HL-60/S4 treated with retinoic acid at 250 ng/mL for 4 days and 3 days (cell line): ENCODE measurements around the gene SNX13.
"Not testable (repeated sequence)": the region's sequence is repeated elsewhere in the genome, so short reads cannot be mapped to it uniquely, and the experiment has no call there.

Source experiments
- in situ Hi-C: fragments of 300-500 bp; cut with MboI; formaldehyde crosslinking; loops from 2 replicates; pipeline ENCODE4 v1.7.0; 2022; ENCODE audit warnings: low sequenced_read_pairs

Gene SNX13

DNA sequence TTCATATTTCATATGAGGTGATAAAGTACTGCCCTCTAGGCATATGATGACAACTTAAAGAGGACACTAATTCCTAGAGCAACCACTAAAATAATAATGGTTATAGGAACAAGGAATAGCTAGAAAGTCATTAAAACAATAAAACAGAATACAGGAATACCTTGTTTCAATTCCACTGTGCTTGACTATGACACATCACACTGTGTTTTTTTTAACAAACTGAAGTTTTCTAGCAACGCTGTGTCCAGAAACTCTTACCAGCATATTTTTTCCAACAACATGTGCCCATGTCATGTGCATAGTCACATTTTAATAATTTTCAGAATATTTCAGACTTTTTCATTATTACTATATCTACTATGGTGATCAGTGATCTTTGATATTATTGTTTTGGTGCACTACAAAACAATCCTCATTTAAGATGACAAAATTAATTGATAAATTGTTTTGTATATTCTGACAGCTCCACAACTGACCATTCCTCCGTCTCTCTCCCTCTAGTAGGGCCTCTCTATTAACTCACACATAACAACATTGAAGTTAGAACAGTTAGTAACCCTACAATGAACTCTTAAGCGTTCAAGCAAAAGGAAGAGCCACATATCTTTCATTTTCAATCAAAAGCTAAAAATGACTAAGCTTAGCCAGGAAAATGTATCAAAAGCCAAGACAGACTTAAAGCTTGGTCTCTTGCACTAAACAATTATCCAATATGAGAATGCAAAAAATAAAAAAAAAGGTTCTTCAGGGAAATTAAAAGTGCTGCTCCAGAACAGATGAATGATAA, 85.8 kb downstream of the SNX13 start:
- in situ Hi-C loops: no loop called here

DNA sequence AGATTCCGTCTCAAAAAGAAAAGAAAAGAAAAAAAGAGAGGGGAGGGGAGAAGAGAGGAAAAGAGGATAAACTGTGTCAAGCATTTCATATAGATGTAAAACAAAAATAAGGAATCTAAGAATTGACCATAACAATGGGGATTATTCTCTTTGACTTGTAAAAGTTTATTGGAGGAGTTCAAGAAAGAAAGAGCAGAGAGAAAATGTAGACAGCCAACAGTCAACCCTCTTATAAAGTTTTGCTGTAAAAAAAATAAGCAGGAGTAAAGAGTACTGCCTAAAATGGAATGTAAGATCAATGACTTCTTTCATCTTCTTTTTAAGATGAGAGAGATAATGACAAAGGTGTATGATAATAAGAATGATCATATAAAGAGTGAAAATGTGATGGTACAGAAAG, 87.9 kb downstream of the SNX13 start:
- in situ Hi-C loops: no loop called here

DNA sequence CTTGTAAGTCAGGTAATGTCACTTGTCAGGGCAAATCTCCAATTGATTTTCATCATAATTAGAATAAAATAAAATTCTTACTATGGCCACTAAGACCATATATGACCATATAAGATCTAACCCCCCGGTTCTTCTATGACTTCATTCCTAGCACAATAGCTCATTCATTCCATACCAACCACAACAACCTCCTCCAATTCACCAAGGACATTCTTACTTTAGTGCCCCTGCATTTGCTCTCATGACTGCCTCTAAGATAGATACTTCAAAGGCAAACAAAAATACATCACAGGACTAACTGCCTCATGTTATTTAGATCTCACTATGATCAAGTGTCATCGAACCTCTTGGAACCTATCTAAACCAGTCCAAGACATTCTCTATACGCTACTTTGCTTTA, 90.8 kb downstream of the SNX13 start:
- in situ Hi-C loops: no loop called here

DNA sequence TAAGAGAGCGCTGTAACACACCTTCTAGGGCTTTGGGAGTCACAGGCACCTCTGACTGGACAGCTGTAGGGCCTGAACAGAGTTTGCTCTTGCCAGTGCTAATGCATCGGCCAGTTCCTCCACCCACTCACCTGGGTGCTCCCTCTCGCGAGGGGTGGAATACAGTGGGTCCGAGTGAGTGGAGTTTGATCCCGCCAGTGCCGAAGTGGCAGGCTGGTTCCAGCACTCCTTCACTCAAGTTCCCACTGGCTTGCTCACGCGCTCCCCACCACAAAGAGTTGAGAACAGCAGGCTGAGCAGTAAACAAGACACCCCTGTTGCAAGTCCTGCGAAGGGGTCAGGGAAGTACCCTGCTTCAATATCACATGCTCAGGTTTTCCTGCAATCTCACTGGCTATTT, 91.8 kb downstream of the SNX13 start:
- in situ Hi-C loops: no loop called here

DNA sequence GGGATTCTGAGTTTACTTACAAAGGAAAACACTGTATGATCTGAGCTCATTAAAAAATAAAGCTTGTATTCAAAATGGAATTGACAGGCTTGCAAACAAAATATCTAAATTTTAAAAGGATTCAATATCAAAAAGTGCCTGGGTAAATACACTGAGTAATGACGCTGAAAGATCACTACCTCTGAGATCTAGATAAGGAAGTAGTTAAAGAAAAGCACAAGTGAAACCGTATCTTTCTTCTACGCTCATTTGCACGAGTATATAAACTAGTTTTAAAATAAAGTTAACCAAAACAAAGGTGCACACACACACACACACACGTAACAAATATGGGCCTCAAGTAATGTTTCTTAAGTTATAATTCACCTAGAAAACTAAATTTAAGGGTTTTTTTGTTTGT, 93.4 kb downstream of the SNX13 start:
- in situ Hi-C loops: no loop called here

DNA sequence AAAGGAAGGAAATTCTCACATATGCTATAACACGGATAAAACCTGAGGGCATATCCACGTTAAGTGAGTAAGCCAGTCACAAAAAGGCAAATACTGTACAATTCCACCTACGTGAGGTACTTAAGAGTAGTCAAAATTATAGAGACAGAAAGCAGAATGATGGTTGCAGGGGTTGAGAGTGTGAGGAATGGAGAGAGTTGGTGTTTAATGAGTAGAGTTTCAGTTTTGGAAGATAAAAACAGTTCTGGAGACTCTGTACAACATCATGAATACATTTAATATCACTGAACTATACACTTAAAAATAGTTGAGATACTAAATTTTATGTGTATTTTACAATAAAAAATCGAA, 95.1 kb downstream of the SNX13 start:
- in situ Hi-C loops: no loop called here

DNA sequence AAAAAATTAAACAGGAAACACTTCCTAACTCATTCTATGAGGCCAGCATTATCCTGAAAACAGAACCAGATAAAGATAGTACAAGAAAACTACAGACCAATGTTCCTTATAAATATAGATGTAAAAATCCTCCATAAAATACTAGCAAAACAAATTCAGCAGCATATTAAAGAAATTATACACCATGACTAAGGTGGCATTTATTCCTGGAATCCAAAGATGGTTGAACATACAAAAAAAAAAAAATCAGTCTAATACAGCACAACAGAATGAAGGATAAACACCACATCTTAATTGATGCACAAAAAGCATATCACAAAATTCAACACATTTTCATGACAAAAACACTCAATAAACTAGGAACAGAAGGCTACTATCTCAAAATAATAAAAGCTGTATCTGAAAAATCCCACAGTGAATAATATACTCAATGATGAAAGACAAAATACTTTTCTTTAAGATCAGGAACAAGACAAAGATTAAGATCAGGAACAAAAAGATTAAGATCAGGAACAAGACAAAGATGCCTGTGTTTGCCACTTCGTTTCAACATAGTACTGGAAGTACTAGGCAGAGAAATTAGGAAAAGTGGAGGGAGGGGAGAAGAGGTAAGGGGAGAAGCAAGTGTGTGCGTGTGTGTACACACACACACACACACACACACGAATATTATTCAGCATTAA, 95.6 kb downstream of the SNX13 start:
- in situ Hi-C loops: no loop called here

DNA sequence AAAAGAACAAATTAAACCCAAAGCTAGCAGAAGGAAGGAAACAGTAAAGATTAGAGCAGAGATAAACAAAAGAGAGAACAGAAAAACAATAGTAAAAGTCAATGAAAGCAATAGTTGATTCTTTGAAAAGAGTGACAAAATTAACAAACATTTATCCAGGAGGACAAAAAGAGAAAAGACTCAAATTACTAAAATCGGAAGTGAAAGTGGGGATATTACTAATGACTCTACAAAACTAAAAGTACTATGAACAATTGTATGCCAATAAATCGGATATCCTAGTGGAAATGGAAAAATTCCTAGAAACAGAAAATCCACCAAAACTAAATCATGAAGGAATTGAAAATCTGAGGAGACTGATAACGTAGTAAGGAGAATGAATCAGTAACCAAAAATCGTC, 96.3 kb downstream of the SNX13 start:
- in situ Hi-C loops: no loop called here

DNA sequence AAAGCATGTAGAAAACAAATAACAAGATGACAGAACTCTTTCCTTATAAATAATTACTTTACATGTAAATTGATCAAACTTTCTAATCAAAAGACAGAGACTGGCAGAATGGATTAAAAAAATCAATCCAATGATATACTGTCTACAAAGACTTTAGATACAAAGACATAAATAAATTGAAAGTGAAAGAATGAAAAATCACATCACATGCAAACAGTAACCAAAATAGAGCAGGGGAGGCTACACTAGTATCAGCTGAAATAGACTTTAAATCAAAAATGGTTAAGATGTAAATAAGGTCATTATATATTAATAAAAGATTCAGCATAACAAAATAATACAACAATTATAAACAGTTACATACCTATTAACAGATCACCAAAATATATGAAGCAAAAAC, 97.3 kb downstream of the SNX13 start:
- in situ Hi-C loops: no loop called here

DNA sequence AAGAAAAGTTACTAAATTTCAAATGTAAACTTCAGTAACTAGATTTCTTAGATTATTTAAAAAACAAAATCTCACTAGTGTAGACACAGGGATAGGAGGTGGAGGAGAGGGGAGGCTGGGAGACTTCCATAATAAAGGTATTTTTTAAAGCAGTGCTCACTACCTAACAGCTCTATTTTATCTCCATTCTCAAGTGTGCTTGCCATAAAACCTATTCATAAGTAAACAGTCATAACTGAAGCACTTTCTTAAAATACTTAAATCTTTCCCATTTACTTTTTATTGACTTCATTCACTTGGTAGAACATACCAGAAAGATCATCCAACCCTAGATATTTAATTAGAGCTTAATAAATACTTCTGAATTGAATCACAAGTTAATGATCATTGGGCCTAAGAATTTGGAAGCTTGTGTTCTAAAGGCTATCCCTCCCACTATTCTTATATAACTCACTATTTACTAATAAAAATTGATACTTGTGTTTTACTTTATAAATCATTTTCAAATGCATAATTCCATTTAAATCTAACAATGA, 107.4 kb downstream of the SNX13 start:
- in situ Hi-C loops: no loop called here

DNA sequence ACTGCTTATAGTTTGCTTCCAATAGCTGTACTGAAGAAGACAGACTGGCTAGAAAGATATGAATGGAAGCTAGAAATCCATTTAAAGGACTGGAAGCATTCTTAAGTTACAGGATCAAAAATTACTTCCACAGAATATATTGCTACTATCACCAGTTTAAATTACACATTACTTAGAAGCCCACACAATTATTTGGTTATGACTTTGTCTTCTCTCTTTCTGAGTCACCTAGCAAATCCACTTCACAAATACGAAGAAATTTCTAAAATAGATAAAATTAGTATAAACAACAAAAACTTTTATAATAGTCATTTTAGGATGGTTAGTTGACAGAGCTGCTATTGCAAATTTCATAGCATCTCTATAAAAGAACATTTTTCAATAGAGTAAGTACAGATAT, 108.1 kb downstream of the SNX13 start:
- in situ Hi-C loops: no loop called here

DNA sequence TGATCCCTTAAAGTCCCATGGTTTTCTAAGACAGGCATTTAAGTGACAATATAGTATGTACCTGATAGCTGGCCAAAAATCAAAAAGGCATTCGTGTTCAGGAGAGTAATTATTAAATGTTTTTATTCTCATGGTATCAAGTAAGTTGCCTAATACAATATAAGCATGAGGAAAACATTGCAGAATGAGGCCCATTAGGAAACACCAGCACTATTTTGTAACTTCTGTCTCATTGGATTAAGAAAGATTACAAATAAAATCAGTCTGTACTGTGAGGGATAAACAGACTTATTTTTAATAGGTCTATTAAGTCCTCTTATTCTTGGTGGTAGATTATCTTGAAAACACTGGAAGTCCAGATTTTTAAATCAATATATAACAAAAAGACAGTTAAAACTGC, 110.1 kb downstream of the SNX13 start:
- in situ Hi-C loops: no loop called here

DNA sequence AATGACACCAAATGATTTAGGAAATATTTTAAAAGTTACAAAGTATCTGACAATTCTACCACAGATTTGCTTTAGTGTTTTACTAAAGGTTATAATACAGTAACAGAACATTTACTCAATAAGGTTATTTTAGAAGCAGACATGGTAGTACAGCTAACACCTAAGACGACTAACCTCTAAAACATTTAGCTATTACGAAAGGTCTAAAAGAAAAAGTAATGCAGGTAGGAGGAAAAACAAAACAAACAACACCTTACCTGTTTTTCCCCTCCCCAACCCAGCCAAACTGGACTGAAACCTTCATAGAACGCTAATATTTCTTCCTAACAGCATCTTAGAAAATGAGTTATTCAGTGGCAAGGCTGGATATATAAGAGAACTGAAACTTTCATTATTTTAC, 111.3 kb downstream of the SNX13 start:
- in situ Hi-C loops: no loop called here

DNA sequence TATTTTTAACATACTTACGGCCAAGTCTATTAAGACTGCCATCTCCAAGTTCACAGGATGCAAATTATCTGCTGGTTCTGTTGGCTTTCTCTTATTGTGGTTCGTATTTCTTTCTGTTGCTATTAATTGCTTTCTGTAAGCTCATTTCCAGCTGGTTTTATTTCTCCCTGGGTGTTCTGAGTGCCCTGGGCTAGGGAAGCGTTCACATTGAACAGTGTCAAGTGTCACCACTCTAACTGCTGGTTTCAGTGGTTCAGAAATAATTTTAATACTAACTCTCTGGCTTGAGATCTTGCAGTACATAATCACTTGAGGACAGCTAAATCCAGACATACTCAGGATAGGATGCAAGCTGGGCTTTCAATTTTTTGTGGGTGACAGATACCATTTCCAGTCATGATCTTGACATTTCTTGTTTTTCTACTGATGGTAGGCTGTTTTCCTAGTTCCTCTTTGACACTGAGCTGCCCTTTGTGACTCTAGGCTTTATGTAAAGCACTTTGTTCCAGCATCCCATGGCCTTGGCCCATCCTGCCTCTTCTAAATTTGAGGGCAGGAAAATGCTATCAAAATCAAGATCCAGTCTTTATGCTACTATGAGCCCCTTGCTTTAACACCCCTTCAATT, 117.6 kb downstream of the SNX13 start:
- in situ Hi-C loops: no loop called here

DNA sequence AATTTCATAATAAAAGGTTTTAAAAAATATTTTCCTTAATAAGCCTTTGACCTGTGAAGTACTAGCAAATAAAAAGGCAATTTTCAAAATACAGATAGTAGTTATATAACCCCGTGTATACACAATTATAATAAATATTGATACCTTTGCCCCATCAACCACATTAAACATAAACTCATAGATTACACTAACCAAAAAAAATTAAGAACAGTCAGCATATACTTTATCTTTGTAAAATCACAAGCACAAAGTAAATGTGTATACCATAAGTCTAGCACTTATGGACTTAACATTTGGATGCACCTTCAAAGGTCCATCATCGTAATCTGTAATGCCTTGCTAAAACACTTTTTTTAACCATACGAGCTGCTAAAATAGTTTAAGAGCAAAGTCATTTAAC, 123.4 kb downstream of the SNX13 start:
- in situ Hi-C loops: no loop called here

DNA sequence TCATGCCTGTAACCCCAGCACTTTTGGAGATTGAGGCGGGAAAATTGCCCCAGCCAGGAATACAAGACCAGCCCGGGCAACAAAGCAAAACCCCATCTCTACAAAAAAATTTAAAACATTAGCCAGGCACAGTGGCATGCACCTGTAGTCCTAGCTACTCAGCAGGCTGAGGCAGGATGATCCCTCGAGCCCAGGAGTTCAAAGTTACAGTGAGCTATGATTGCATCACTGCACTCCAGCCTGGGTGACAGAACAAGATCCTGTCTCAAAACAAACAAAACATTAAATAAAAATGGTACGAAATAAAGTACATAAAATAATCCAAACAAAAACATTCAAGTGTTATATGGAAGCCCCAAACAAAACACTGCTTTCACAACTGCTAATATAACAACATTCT, 125.0 kb downstream of the SNX13 start:
- in situ Hi-C loops: no loop called here

DNA sequence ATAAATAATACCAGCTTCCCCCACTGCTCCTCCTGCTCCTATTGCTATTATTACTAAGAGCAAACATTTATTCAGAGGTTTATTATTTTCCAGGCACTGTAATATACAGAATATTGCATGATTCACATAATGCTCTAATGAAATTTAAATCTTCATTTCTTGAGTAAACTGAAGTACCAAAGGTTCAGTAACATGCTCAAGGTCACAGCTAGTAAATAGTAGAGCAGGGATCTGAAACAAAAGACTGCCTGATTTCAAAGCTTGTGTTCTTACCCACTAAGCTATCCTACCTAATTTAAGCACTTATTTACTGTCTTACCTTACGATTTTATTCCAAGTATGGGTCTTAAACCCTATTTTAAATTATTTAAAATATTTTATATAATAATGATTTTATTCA, 126.2 kb downstream of the SNX13 start:
- in situ Hi-C loops: no loop called here

DNA sequence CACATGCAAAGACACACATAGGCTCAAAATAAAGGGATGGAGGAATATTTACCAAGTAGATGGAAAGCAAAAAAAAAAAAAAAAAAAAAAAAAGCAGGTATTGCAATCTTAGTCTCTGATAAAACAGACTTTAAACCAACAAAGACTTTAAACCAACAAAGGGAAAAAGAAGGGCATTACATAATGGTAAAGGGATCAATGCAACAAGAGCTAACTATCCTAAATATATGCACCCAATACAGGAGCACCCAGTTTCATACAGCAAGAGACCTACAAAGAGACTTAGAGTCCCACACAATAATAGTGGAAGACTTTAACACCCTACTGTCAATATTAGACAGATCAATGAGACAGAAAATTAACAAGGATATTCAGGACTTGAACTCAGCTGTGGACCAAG, 131.1 kb downstream of the SNX13 start:
- in situ Hi-C loops: not testable (repeated sequence)

DNA sequence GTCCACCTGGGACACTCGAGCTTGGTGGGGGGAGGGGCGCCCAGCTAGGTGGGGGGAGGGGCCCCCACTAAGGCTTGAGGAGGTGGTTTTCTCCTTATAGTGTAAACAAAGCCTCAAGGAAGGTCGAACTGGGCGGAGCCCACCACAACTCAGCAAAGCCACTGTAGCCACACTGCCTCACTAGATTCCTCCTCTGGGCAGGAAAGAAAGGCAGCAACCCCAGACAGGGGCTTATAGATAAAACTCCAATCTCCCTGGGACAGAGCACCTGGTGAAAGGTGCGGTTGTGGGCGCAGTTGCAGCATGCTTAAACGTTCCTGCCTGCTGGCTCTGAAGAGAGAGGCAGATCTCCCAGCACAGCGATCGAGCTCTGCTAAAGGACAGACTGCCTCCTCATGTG, 133.1 kb downstream of the SNX13 start:
- in situ Hi-C loops: no loop called here

DNA sequence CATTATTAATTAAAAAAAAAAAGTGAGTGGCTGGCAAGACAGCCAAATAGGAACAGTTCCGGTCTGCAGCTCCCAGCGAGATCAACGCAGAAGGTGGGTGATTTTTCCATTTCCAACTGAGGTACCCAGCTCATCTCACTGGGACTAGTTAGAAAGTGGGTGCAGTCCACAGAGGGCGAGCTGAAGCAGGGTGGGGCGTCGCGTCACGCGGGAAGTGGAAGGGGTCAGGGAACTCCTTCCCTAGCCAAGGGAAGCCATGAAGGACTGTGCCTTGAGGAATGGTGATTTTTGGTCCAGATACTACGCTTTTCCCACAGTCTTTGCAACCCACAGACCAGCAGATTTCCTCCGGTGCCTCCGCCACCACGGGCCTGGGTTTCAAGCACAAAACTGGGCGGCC, 133.7 kb downstream of the SNX13 start:
- in situ Hi-C loops: no loop called here

DNA sequence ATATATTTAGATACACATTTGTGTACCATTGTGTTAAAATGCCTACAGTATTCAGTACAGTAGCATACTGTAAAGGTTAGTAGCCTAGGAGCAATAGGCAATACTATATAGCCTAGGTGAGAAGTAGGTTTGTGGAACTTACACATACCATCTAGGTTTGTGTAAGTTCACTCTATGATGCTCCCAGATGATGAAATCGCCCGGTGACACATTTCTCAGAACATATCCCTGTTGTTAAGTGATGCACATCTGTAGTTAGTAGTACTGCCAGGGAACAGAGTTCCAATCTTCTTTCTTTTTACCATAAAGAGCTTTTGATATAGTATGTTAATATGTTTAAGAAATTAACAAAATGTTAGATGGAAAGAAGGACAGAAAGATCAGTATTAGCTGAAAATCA, 138.2 kb downstream of the SNX13 start:
- in situ Hi-C loops: no loop called here
